HepG2 (cell line): ENCODE results near the gene MVP. TPM values are rescaled to one million over a fixed set of nuclear protein-coding genes. Genes with fewer than 3 reads are reported as not detected.

Experiments used
- AHR ChIP-seq: IDR thresholded peaks from 2 replicates; pipeline ENCODE4 v1.6.1; 2018; ENCODE audit warnings: missing genetic modification reagents, missing compliant biosample characterization
- CBX5 ChIP-seq: sonication (generic); formaldehyde crosslinking; IDR thresholded peaks from 2 replicates; pipeline ENCODE4 v1.4.0; 2020; ENCODE audit warnings: missing genetic modification reagents, borderline replicate concordance
- CHD4 ChIP-seq: fragments of 200-600 bp; sonication (generic); IDR thresholded peaks from 2 replicates; pipeline ENCODE4 v1.7.0; 2017; ENCODE audit warnings: mild to moderate bottlenecking, low read length, borderline replicate concordance
- FLYWCH1 ChIP-seq: sonication (generic); formaldehyde crosslinking; IDR thresholded peaks from 2 replicates; pipeline ENCODE4 v1.8.1; 2023; ENCODE audit warnings: mild to moderate bottlenecking, missing genetic modification reagents
- HES4 ChIP-seq: sonication (generic); formaldehyde crosslinking; IDR thresholded peaks from 2 replicates; pipeline ENCODE4 v1.9.0; 2021; ENCODE audit warnings: mild to moderate bottlenecking, missing genetic modification reagents, borderline replicate concordance
- HMGXB3 ChIP-seq: sonication (generic); formaldehyde crosslinking; IDR thresholded peaks from 2 replicates; pipeline ENCODE4 v1.4.0; 2020; ENCODE audit warnings: missing genetic modification reagents, borderline replicate concordance
- IRF2 ChIP-seq: IDR thresholded peaks from 2 replicates; pipeline ENCODE4 v1.6.1; 2018; ENCODE audit warnings: missing genetic modification reagents, missing compliant biosample characterization
- MXI1 ChIP-seq: IDR thresholded peaks from 3 replicates; pipeline ENCODE4 v1.6.1; 2012; ENCODE audit warnings: low read depth, low read length, inconsistent platforms, borderline replicate concordance
- PATZ1 ChIP-seq: sonication (generic); formaldehyde crosslinking; IDR thresholded peaks from 2 replicates; pipeline ENCODE4 v1.4.0; 2020; ENCODE audit warnings: missing genetic modification reagents
- PITX1 ChIP-seq: sonication (generic); formaldehyde crosslinking; IDR thresholded peaks from 2 replicates; pipeline ENCODE4 v1.5.1; 2020; ENCODE audit warnings: mild to moderate bottlenecking, missing genetic modification reagents
- U2AF2 ChIP-seq: fragments of 200-400 bp; formaldehyde crosslinking; IDR thresholded peaks from 2 replicates; pipeline ENCODE4 v1.6.1; 2017; ENCODE audit warnings: low read depth, mild to moderate bottlenecking, low read length
- XBP1 ChIP-seq: sonication (generic); formaldehyde crosslinking; IDR thresholded peaks from 2 replicates; pipeline ENCODE4 v1.5.0; 2020; ENCODE audit warnings: missing genetic modification reagents
- ZFP91 ChIP-seq: sonication (generic); formaldehyde crosslinking; IDR thresholded peaks from 2 replicates; pipeline ENCODE4 v1.9.0; 2022; ENCODE audit warnings: missing genetic modification reagents, mild to moderate bottlenecking, borderline replicate concordance
- ZNF124 ChIP-seq: sonication (generic); formaldehyde crosslinking; IDR thresholded peaks from 2 replicates; pipeline ENCODE4 v1.4.0; 2020; ENCODE audit warnings: missing genetic modification reagents
- ZNF138 ChIP-seq: sonication (generic); formaldehyde crosslinking; IDR thresholded peaks from 2 replicates; pipeline ENCODE4 v1.5.0; 2020; ENCODE audit warnings: mild to moderate bottlenecking, low read depth, missing genetic modification reagents
- ZNF44 ChIP-seq: sonication (generic); formaldehyde crosslinking; IDR thresholded peaks from 2 replicates; pipeline ENCODE4 v1.5.1; 2020; ENCODE audit warnings: mild to moderate bottlenecking, missing genetic modification reagents
- ZNF674 ChIP-seq: sonication (generic); formaldehyde crosslinking; IDR thresholded peaks from 2 replicates; pipeline ENCODE4 v1.5.0; 2020; ENCODE audit warnings: low read depth, mild to moderate bottlenecking, missing genetic modification reagents
- ZNF878 ChIP-seq: sonication (generic); formaldehyde crosslinking; IDR thresholded peaks from 2 replicates; pipeline ENCODE4 v1.8.1; 2023; ENCODE audit warnings: mild to moderate bottlenecking, missing genetic modification reagents, moderate library complexity
- ZZZ3 ChIP-seq: sonication (generic); formaldehyde crosslinking; IDR thresholded peaks from 2 replicates; pipeline ENCODE4 v1.4.0; 2020; ENCODE audit warnings: missing genetic modification reagents, mild to moderate bottlenecking, borderline replicate concordance
- polyA plus RNA-seq, 8 experiments: library from polyadenylated mRNA; depleted of rRNA in 3 of 8; stranded (reverse) in 7 of 8; unstranded in 1 of 8; fragments of >200 nt; fragmentation: Illumina TruSeq in 4 of 8; extraction: Trizol in 4 of 8; gene quantifications; 2 replicates each; pipeline versions ENCODE4 v1.2.1 to v1.2.3, GENCODE V29; 2011 to 2016; ENCODE audit warnings: low read depth in 4 of 8, missing spikeins in 1 of 8, mixed read lengths in 1 of 8; ENCODE audit not compliant: insufficient read depth in 1 of 8
- total RNA-seq, 5 experiments: library from RNA; depleted of rRNA; stranded (reverse); fragments of >200 nt; fragmentation: Illumina TruSeq; extraction: Trizol; gene quantifications; 2 replicates each; pipeline ENCODE4 v1.2.3, GENCODE V29; 2016; ENCODE audit warnings: low read depth in 1 of 5

Gene MVP
- total and polyA plus RNA-seq, 2 of the 13 experiments (the other 11 are each of a cell fraction or from before 2014, with no cell fraction given): 22.9 to 43.5 TPM

DNA sequence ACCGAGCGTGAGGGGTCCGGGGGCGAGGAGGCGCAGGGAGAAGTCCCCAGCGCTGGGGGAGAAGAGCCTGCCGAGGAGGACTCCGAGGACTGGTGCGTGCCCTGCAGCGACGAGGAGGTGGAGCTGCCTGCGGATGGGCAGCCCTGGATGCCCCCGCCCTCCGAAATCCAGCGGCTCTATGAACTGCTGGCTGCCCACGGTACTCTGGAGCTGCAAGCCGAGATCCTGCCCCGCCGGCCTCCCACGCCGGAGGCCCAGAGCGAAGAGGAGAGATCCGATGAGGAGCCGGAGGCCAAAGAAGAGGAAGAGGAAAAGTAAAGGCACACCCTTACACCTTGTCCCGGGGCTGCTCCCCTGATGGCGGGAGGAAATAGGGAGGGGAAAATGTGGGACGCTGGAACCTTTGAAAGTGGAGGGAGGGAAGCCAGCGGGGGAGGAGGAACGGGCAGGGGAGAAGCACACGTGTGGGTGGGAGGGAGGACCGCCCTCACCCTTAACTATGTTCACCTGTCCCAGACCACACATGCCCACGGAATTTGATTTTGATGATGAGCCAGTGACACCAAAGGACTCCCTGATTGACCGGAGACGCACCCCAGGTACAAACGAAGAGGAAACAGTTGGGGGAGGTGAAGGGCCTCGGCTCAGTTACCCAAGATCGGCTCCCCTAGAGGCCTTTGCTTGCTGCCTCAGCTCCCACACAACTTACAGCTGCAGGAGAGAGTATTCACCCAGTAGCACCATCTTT lies 3.4 kb upstream of the MVP start (continued):
- peak; percentile 9; the same call in 1 of the 2 replicates for TF ChIP-seq HMGXB3 (CRISPR knock-in tag)
- peak; percentile 66; the same call in 1 of the 2 replicates for TF ChIP-seq ZNF674 (CRISPR knock-in tag)
- 0 out of 2 replicates have a peak, but pooled peaks have one; percentile 17 for TF ChIP-seq ZNF44 (CRISPR knock-in tag)
- TF ChIP-seq CBX5 (CRISPR knock-in tag): no peak
- TF ChIP-seq ZNF878 (CRISPR knock-in tag): no peak
- TF ChIP-seq PATZ1 (CRISPR knock-in tag): peak; percentile 81
- TF ChIP-seq AHR: peak; percentile 60; the same call in 1 of the 2 replicates
- TF ChIP-seq PITX1 (CRISPR knock-in tag): peak; percentile 59; the same call in 1 of the 2 replicates
- TF ChIP-seq ZNF124 (CRISPR knock-in tag): no peak
- 0 out of 2 replicates have a peak, but pooled peaks have one; percentile 20 for TF ChIP-seq U2AF2
- 0 out of 2 replicates have a peak, but pooled peaks have one; percentile 2 for TF ChIP-seq ZNF138
- TF ChIP-seq MXI1: no peak
- TF ChIP-seq IRF2 (CRISPR knock-in tag): peak; percentile 13; the same call in 1 of the 2 replicates
- no peak for TF ChIP-seq CHD4
- no peak for TF ChIP-seq FLYWCH1
- TF ChIP-seq ZZZ3: peak; percentile 26; the same call in 1 of the 2 replicates
- peak; percentile 94 for TF ChIP-seq HES4 (CRISPR knock-in tag)
- TF ChIP-seq ZFP91 (CRISPR knock-in tag): peak; percentile 85
- no peak for TF ChIP-seq XBP1 (CRISPR knock-in tag)
